ENCODE data around the gene OPN3. TPM values are rescaled to one million over a fixed set of nuclear protein-coding genes. Genes with fewer than 3 reads are reported as not detected.

Gene OPN3
- total and polyA plus RNA-seq, 2 experiments from 2014 or later, result 14.0 to 15.2 TPM

GRCh38 chr1:241679961-241680360 lies 39.8 kb upstream of the OPN3 start:
- H3K4me3 ChIP-seq, result no peak overlapping the region
- H3K27ac ChIP-seq, result no peak overlapping the region
- H3K9me2 ChIP-seq (ENCODE audit: insufficient read depth), result no peaks in the 10 kb centered on the region
- no peak for DNase-seq
- H3K9ac ChIP-seq, result no peak overlapping the region
- no peaks in the 10 kb centered on the region for H4K20me1 ChIP-seq (ENCODE audit: insufficient read depth)
- no peaks in the 10 kb centered on the region; the same call in 1 of the 2 replicates for H3K27me3 ChIP-seq (replicated peaks; ENCODE audit: insufficient read depth)
- H3K4me2 ChIP-seq (ENCODE audit: unreplicated experiment), result no peak overlapping the region
- no peaks in the 10 kb centered on the region for H3K79me2 ChIP-seq (ENCODE audit: insufficient read depth)
- no peaks in the 10 kb centered on the region for H3F3A ChIP-seq (ENCODE audit: insufficient read depth)
- H2AFZ ChIP-seq, result no peak overlapping the region
- H3K4me1 ChIP-seq (ENCODE audit: insufficient read depth), result no peaks in the 10 kb centered on the region
- in situ Hi-C loops (cut with MboI), result no loop called here
- TF ChIP-seq EZH2phosphoT487 (IDR thresholded peaks at IDR 0.05; ENCODE audit: insufficient read depth, low read depth) (no peak), EZH2 (IDR thresholded peaks at IDR 0.05; ENCODE audit: insufficient read depth, poor library complexity, severe bottlenecking) (no peak)
- no peaks in the 10 kb centered on the region for H3K9me3 ChIP-seq (ENCODE audit: low read depth)
- WGBS, 2 experiments (ENCODE audit: low coverage in 1 of 2, low lambda C conversion rate in 2 of 2, missing lambda C conversion rate in 2 of 2), result 44 to 55% methylated on average over 3 of the region's 3 CpGs
- no peaks in the 10 kb centered on the region for H3K36me3 ChIP-seq (ENCODE audit: low read depth)

- TF ChIP-seq EZH2 (IDR thresholded peaks at IDR 0.05; ENCODE audit: insufficient read depth, poor library complexity, severe bottlenecking) (no peak), EZH2phosphoT487 (IDR thresholded peaks at IDR 0.05; ENCODE audit: insufficient read depth, low read depth) (no peak)
- Histone ChIP-seq H3K9ac (no peak overlapping the region), H3K27me3 (replicated peaks; ENCODE audit: insufficient read depth) (no peaks in the 10 kb centered on the region; the same call in 1 of the 2 replicates), H3F3A (ENCODE audit: insufficient read depth) (no peaks in the 10 kb centered on the region), H3K9me2 (ENCODE audit: insufficient read depth) (no peaks in the 10 kb centered on the region), H3K4me3 (no peak overlapping the region), H3K79me2 (ENCODE audit: insufficient read depth) (no peaks in the 10 kb centered on the region), H3K4me2 (ENCODE audit: unreplicated experiment) (no peak overlapping the region), H3K9me3 (ENCODE audit: low read depth) (no peaks in the 10 kb centered on the region), H3K4me1 (ENCODE audit: insufficient read depth) (no peaks in the 10 kb centered on the region), H3K27ac (no peak overlapping the region), H4K20me1 (ENCODE audit: insufficient read depth) (no peaks in the 10 kb centered on the region), H3K36me3 (ENCODE audit: low read depth) (no peaks in the 10 kb centered on the region), H2AFZ (no peak overlapping the region)
- 67 to 78% methylated on average over 4 of the region's 4 CpGs for WGBS, 2 experiments (ENCODE audit: low coverage in 1 of 2, low lambda C conversion rate in 2 of 2, missing lambda C conversion rate in 2 of 2)
- DNase-seq, result no peak
- in situ Hi-C loops (cut with MboI), result no loop called here
Observed at GRCh38 chr1:241679404-241679803, 39.2 kb upstream of the OPN3 start.

GRCh38 chr1:241678536-241678935 lies 38.4 kb upstream of the OPN3 start:
- Histone ChIP-seq H3K27ac (no peak overlapping the region), H3K4me2 (ENCODE audit: unreplicated experiment) (no peak overlapping the region), H3K9ac (no peak overlapping the region), H3K9me3 (ENCODE audit: low read depth) (no peaks in the 10 kb centered on the region), H3K27me3 (replicated peaks; ENCODE audit: insufficient read depth) (no peaks in the 10 kb centered on the region; the same call in 1 of the 2 replicates), H3F3A (ENCODE audit: insufficient read depth) (no peaks in the 10 kb centered on the region), H2AFZ (no peak overlapping the region), H4K20me1 (ENCODE audit: insufficient read depth) (no peaks in the 10 kb centered on the region), H3K36me3 (ENCODE audit: low read depth) (no peaks in the 10 kb centered on the region), H3K79me2 (ENCODE audit: insufficient read depth) (no peaks in the 10 kb centered on the region), H3K4me1 (ENCODE audit: insufficient read depth) (no peaks in the 10 kb centered on the region), H3K9me2 (ENCODE audit: insufficient read depth) (no peaks in the 10 kb centered on the region), H3K4me3 (no peak overlapping the region)
- in situ Hi-C loops (cut with MboI), result no loop called here
- TF ChIP-seq EZH2phosphoT487 (IDR thresholded peaks at IDR 0.05; ENCODE audit: insufficient read depth, low read depth) (no peak), EZH2 (IDR thresholded peaks at IDR 0.05; ENCODE audit: insufficient read depth, poor library complexity, severe bottlenecking) (no peak)
- WGBS, 2 experiments (ENCODE audit: low coverage in 1 of 2, low lambda C conversion rate in 2 of 2, missing lambda C conversion rate in 2 of 2), result 34 to 44% methylated on average over 2 of the region's 2 CpGs
- DNase-seq, result no peak

- TF ChIP-seq EZH2 (IDR thresholded peaks at IDR 0.05; ENCODE audit: insufficient read depth, poor library complexity, severe bottlenecking) (no peak), EZH2phosphoT487 (IDR thresholded peaks at IDR 0.05; ENCODE audit: insufficient read depth, low read depth) (no peak)
- DNase-seq, result no peak
- 48 to 54% methylated on average over 5 of the region's 5 CpGs for WGBS, 2 experiments (ENCODE audit: low coverage in 1 of 2, low lambda C conversion rate in 2 of 2, missing lambda C conversion rate in 2 of 2)
- Histone ChIP-seq H2AFZ (no peak overlapping the region), H3K27me3 (replicated peaks; ENCODE audit: insufficient read depth) (no peaks in the 10 kb centered on the region; the same call in 1 of the 2 replicates), H3K4me2 (ENCODE audit: unreplicated experiment) (no peak overlapping the region), H3K79me2 (ENCODE audit: insufficient read depth) (no peaks in the 10 kb centered on the region), H3K9me2 (ENCODE audit: insufficient read depth) (no peaks in the 10 kb centered on the region), H3K4me1 (ENCODE audit: insufficient read depth) (no peaks in the 10 kb centered on the region), H3K36me3 (ENCODE audit: low read depth) (no peaks in the 10 kb centered on the region), H3K4me3 (no peak overlapping the region), H4K20me1 (ENCODE audit: insufficient read depth) (no peaks in the 10 kb centered on the region), H3K9me3 (ENCODE audit: low read depth) (no peaks in the 10 kb centered on the region), H3K9ac (no peak overlapping the region), H3K27ac (no peak overlapping the region), H3F3A (ENCODE audit: insufficient read depth) (no peaks in the 10 kb centered on the region)
- in situ Hi-C loops (cut with MboI), result no loop called here
Observed at GRCh38 chr1:241677201-241677600, 37.0 kb upstream of the OPN3 start.

GRCh38 chr1:241675983-241676382 lies 35.8 kb upstream of the OPN3 start:
- H3K36me3 ChIP-seq (ENCODE audit: low read depth), result no peaks in the 10 kb centered on the region
- H3K4me2 ChIP-seq (ENCODE audit: unreplicated experiment), result no peak overlapping the region
- H3K79me2 ChIP-seq (ENCODE audit: insufficient read depth), result no peaks in the 10 kb centered on the region
- no peak overlapping the region for H2AFZ ChIP-seq
- in situ Hi-C loops (cut with MboI), result no loop called here
- H3K27ac ChIP-seq, result no peak overlapping the region
- WGBS, 2 experiments (ENCODE audit: low coverage in 1 of 2, low lambda C conversion rate in 2 of 2, missing lambda C conversion rate in 2 of 2), result 29 to 31% methylated on average over 4 of the region's 4 CpGs
- no peaks in the 10 kb centered on the region; the same call in 1 of the 2 replicates for H3K27me3 ChIP-seq (replicated peaks; ENCODE audit: insufficient read depth)
- DNase-seq, result no peak
- TF ChIP-seq EZH2phosphoT487 (IDR thresholded peaks at IDR 0.05; ENCODE audit: insufficient read depth, low read depth), result no peak
- TF ChIP-seq EZH2 (IDR thresholded peaks at IDR 0.05; ENCODE audit: insufficient read depth, poor library complexity, severe bottlenecking), result no peak
- H3K9ac ChIP-seq, result no peak overlapping the region
- H3F3A ChIP-seq (ENCODE audit: insufficient read depth), result no peaks in the 10 kb centered on the region
- no peaks in the 10 kb centered on the region for H3K9me2 ChIP-seq (ENCODE audit: insufficient read depth)
- no peaks in the 10 kb centered on the region for H3K4me1 ChIP-seq (ENCODE audit: insufficient read depth)
- no peaks in the 10 kb centered on the region for H4K20me1 ChIP-seq (ENCODE audit: insufficient read depth)
- no peak overlapping the region for H3K4me3 ChIP-seq
- H3K9me3 ChIP-seq (ENCODE audit: low read depth), result no peaks in the 10 kb centered on the region
